ENCODE data around the gene AIFM3.
A peak's percentile ranks its signal among the peaks of the same experiment; 100 is the strongest.

The AIFM3 gene

GRCh38 chr22:20951151-20951931, 15.7 kb upstream of the AIFM3 start:
- DNase-seq (ENCODE audit: low read depth): no peak
- no peak for TF ChIP-seq CTCF (IDR thresholded peaks at IDR 0.05; ENCODE audit: insufficient read depth, low read depth, low read length, missing control alignments)
- no peak overlapping the region for H3K4me3 ChIP-seq (ENCODE audit: low read length)

- no peak for DNase-seq (ENCODE audit: low read depth)
- TF ChIP-seq CTCF (IDR thresholded peaks at IDR 0.05; ENCODE audit: insufficient read depth, low read depth, low read length, missing control alignments): no peak
- H3K4me3 ChIP-seq (ENCODE audit: low read length): no peak overlapping the region
These were observed 15.1 kb upstream of the AIFM3 start for GRCh38 chr22:20951932-20952380.

- DNase-seq (ENCODE audit: low read depth): no peak
- no peak for TF ChIP-seq CTCF (IDR thresholded peaks at IDR 0.05; ENCODE audit: insufficient read depth, low read depth, low read length, missing control alignments)
- H3K4me3 ChIP-seq (ENCODE audit: low read length): no peak overlapping the region
These were observed 14.3 kb upstream of the AIFM3 start for GRCh38 chr22:20952544-20953341.

GRCh38 chr22:20953342-20953608, 13.8 kb upstream of the AIFM3 start:
- DNase-seq (ENCODE audit: low read depth): no peak
- TF ChIP-seq CTCF (IDR thresholded peaks at IDR 0.05; ENCODE audit: insufficient read depth, low read depth, low read length, missing control alignments): no peak
- H3K4me3 ChIP-seq (ENCODE audit: low read length): no peak overlapping the region

- no peak for TF ChIP-seq CTCF (IDR thresholded peaks at IDR 0.05; ENCODE audit: insufficient read depth, low read depth, low read length, missing control alignments)
- H3K4me3 ChIP-seq (ENCODE audit: low read length): no peak overlapping the region
- peak; percentile 97 for DNase-seq (ENCODE audit: low read depth)
These were observed 13.2 kb upstream of the AIFM3 start for GRCh38 chr22:20953668-20954500.

GRCh38 chr22:20955548-20955947, 11.5 kb upstream of the AIFM3 start:
- no peak for DNase-seq (ENCODE audit: low read depth)
- H3K4me3 ChIP-seq (ENCODE audit: low read length): no peak overlapping the region
- no peak for TF ChIP-seq CTCF (IDR thresholded peaks at IDR 0.05; ENCODE audit: insufficient read depth, low read depth, low read length, missing control alignments)
